OCI-LY7 (cell line): Measurements from ENCODE around the gene TRIO. TPM values are rescaled to one million over a fixed set of nuclear protein-coding genes. Genes with fewer than 3 reads are reported as not detected.

ENCODE experiments used
- BruUV-seq: library from RNA; stranded (reverse); fragments of 400-500 nt; replicated peaks from 2 replicates; lab custom pipeline; 2021; lab: Mats Ljungman, UMichigan
- CTCF ChIA-PET: fragments of 300-600 bp; sonication (Branson Sonifier 250); formaldehyde crosslinking; loops from one replicate; lab custom pipeline; 2022; ENCODE audit warnings: antibody characterized with exemption; ENCODE audit not compliant: unreplicated experiment; lab: Charles Lee
- POLR2A ChIA-PET: fragments of 300-600 bp; sonication (Branson Sonifier 250); formaldehyde crosslinking; loops from one replicate; lab custom pipeline; 2022; ENCODE audit warnings: antibody characterized with exemption; lab: Charles Lee
- DNase-seq: peaks from one replicate; pipeline ENCODE4 v3.0.0-alpha.2; 2015; ENCODE audit warnings: low spot score
- H2AFZ ChIP-seq: fragments of 200-600 bp; sonication (generic), shearing (Covaris generic); 2 replicates; pipeline ENCODE4 v1.6.1; 2014; ENCODE audit warnings: mild to moderate bottlenecking, antibody characterized with exemption, low read length, moderate library complexity
- H3K27ac ChIP-seq: fragments of 200-600 bp; sonication (generic); 2 replicates; pipeline ENCODE4 v1.5.1; 2014; ENCODE audit warnings: mixed run types, low read depth, mild to moderate bottlenecking, moderate library complexity, low read length, inconsistent platforms; ENCODE audit not compliant: poor library complexity, severe bottlenecking
- H3K36me3 ChIP-seq: fragments of 200-600 bp; sonication (generic); 2 replicates; pipeline ENCODE4 v1.6.1; 2014; ENCODE audit warnings: mild to moderate bottlenecking, antibody characterized with exemption, low read length, moderate library complexity, mixed read lengths; ENCODE audit not compliant: insufficient read depth
- H3K4me1 ChIP-seq: fragments of 200-600 bp; sonication (generic); 2 replicates; pipeline ENCODE4 v1.5.1; 2014; ENCODE audit warnings: mild to moderate bottlenecking, low read length; ENCODE audit not compliant: insufficient read depth, poor library complexity, severe bottlenecking
- H3K4me2 ChIP-seq: fragments of 200-600 bp; sonication (generic); 2 replicates; pipeline ENCODE4 v1.6.1; 2014; ENCODE audit warnings: mild to moderate bottlenecking, low read length
- H3K4me3 ChIP-seq: fragments of 200-600 bp; sonication (generic); 2 replicates; pipeline ENCODE4 v1.5.1; 2014; ENCODE audit warnings: mild to moderate bottlenecking, low read depth, low read length; ENCODE audit not compliant: poor library complexity, severe bottlenecking
- H3K79me2 ChIP-seq: fragments of 200-600 bp; sonication (generic); 2 replicates; pipeline ENCODE4 v1.6.1; 2016; ENCODE audit warnings: low read depth, mild to moderate bottlenecking, low read length, moderate library complexity, mixed read lengths; ENCODE audit not compliant: insufficient read depth
- H3K9me2 ChIP-seq: fragments of 200-600 bp; sonication (generic); 2 replicates; pipeline ENCODE4 v1.6.1; 2016; ENCODE audit warnings: mild to moderate bottlenecking, low read length, mixed read lengths; ENCODE audit not compliant: insufficient read depth
- H3K9me3 ChIP-seq: fragments of 200-600 bp; sonication (generic); 2 replicates; pipeline ENCODE4 v1.6.1; 2014; ENCODE audit warnings: mild to moderate bottlenecking, mixed run types, low read length, mixed read lengths
- H4K20me1 ChIP-seq: fragments of 200-600 bp; sonication (generic); 2 replicates; pipeline ENCODE4 v1.6.1; 2014; ENCODE audit warnings: mild to moderate bottlenecking, antibody characterized with exemption, low read length, moderate library complexity, mixed read lengths; ENCODE audit not compliant: insufficient read depth
- CTCF ChIP-seq: fragments of 200-600 bp; sonication (generic); conservative IDR thresholded peaks from 2 replicates; pipeline ENCODE4 v1.5.1; 2014; ENCODE audit warnings: mild to moderate bottlenecking, antibody characterized with exemption, low read length, moderate library complexity, mixed read lengths
- EZH2phosphoT487 ChIP-seq: fragments of 200-600 bp; sonication (generic); IDR thresholded peaks from 2 replicates; pipeline ENCODE4 v1.6.1; 2018; ENCODE audit warnings: low read depth, borderline replicate concordance, mild to moderate bottlenecking, mixed run types, antibody characterized with exemption, low read length, moderate library complexity, mixed read lengths
- intact Hi-C: fragments of 100-400 bp; cut with micrococcal nuclease; formaldehyde crosslinking; loops from one replicate; pipeline ENCODE4 v1.10.0; 2022; ENCODE audit not compliant: unreplicated experiment
- total RNA-seq, 2 experiments: library from RNA; depleted of rRNA in 1 of 2; stranded (reverse); fragments of >200 nt in 1 of 2; shearing (Covaris generic) in 1 of 2; gene quantifications; 2 replicates each; pipeline ENCODE4 v1.2.3, GENCODE V29; 2014 to 2022

The TRIO gene
- total RNA-seq, 2 experiments from 2014 or later, result 35.8 to 55.1 TPM

GRCh38 chr5:14508046-14508445 is 364.9 kb downstream of the TRIO start:
- ChIA-PET POLR2A (interaction anchor here (1.0 to 1.3 kb wide), 2 partner anchors 8 to 26 kb away, joined by 3 to 4 read pairs; no protein-coding TSS in a partner anchor), CTCF (no interaction called here)
- no peaks in the 10 kb centered on the region for H3K79me2 ChIP-seq
- no peak for DNase-seq
- no peak overlapping the region for H3K4me3 ChIP-seq
- no peak overlapping the region for H3K4me2 ChIP-seq
- TF ChIP-seq CTCF (no peak), EZH2phosphoT487 (no peak)
- H3K4me1 ChIP-seq, result no peaks in the 10 kb centered on the region
- no peak overlapping the region for H2AFZ ChIP-seq
- intact Hi-C loops, result no loop called here
- H3K9me3 ChIP-seq, result no peaks in the 10 kb centered on the region
- no peaks in the 10 kb centered on the region for H4K20me1 ChIP-seq
- no TSS peak for BruUV-seq
- H3K9me2 ChIP-seq, result no peaks in the 10 kb centered on the region
- H3K27ac ChIP-seq, result no peak overlapping the region
- H3K36me3 ChIP-seq, result no peaks in the 10 kb centered on the region

- no peak overlapping the region for H2AFZ ChIP-seq
- H3K9me3 ChIP-seq, result no peaks in the 10 kb centered on the region
- H3K4me2 ChIP-seq, result no peak overlapping the region
- no peaks in the 10 kb centered on the region for H3K79me2 ChIP-seq
- intact Hi-C loops, result no loop called here
- H3K27ac ChIP-seq, result no peak overlapping the region
- no peak for DNase-seq
- no peaks in the 10 kb centered on the region for H4K20me1 ChIP-seq
- no peaks in the 10 kb centered on the region for H3K9me2 ChIP-seq
- TF ChIP-seq EZH2phosphoT487, result no peak
- no peak for TF ChIP-seq CTCF
- no peaks in the 10 kb centered on the region for H3K36me3 ChIP-seq
- BruUV-seq, result no TSS peak
- H3K4me3 ChIP-seq, result no peak overlapping the region
- CTCF ChIA-PET, result no interaction called here
- POLR2A ChIA-PET, result no interaction called here
- H3K4me1 ChIP-seq, result no peaks in the 10 kb centered on the region
Observed at GRCh38 chr5:14509556-14509955, 366.4 kb downstream of the TRIO start.

- no TSS peak for BruUV-seq
- no peaks in the 10 kb centered on the region for H3K4me1 ChIP-seq
- H2AFZ ChIP-seq, result no peak overlapping the region
- intact Hi-C loops, result loop anchor here (5.0 kb wide), 1 partner anchor 137 kb away; no protein-coding TSS in a partner anchor
- 0 out of 2 replicates have a peak, but pooled peaks cover under 1% of the 10 kb centered on the region for H3K9me3 ChIP-seq
- H3K4me3 ChIP-seq, result no peak overlapping the region
- DNase-seq, result peak; percentile 13
- ChIA-PET POLR2A (interaction anchor here (0.7 kb wide), 1 partner anchor 313 kb away, joined by 12 read pairs; no protein-coding TSS in a partner anchor), CTCF (no interaction called here)
- H3K27ac ChIP-seq, result no peak overlapping the region
- no peaks in the 10 kb centered on the region for H3K36me3 ChIP-seq
- TF ChIP-seq CTCF (peak; percentile 49), EZH2phosphoT487 (no peak)
- no peaks in the 10 kb centered on the region for H4K20me1 ChIP-seq
- no peaks in the 10 kb centered on the region for H3K79me2 ChIP-seq
- H3K4me2 ChIP-seq, result no peak overlapping the region
- H3K9me2 ChIP-seq, result no peaks in the 10 kb centered on the region
Observed at GRCh38 chr5:14510156-14510734, 367.1 kb downstream of the TRIO start.
